Left colon (tissue), 2 donors: Measurements from ENCODE around the gene ABL1. TPM values are rescaled to one million over a fixed set of nuclear protein-coding genes. Genes with fewer than 3 reads are reported as not detected.

Experiments
- ATAC-seq: fragments of 200-7000 bp; cut with Tn5 transposase; one replicate; pipeline ENCODE4 v1.9.1; 2020; ENCODE audit warnings: mild to moderate bottlenecking, moderate library complexity
- DNase-seq, 2 donors: peaks; one replicate each; pipeline ENCODE4 v3.0.0-alpha.2; 2020
- intact Hi-C, 2 donors: fragments of 100-400 bp; cut with DNase I in 1 of 2; cut with micrococcal nuclease in 1 of 2; formaldehyde crosslinking; loops; one replicate each; pipeline versions ENCODE4 v1.11.2 to v1.14.0; 2022; cut with DNase I, micrococcal nuclease
- total RNA-seq, 2 donors: library from RNA; stranded (reverse); fragmentation: NEBNext Ultra II Directional; extraction: Animal tissue kit (Norgen Biotek cat#: 25700); gene quantifications; one replicate each; pipeline ENCODE4 v1.2.1, GENCODE V29; 2021
- donor health status: DM: no; HTN: no; CAD: no.
- donor health status: DM: yes; HTN: yes; CAD: no.

ABL1 gene
- total RNA-seq, 2 donors from 2014 or later = 79.0 to 93.9 TPM

- no peak for DNase-seq
- intact Hi-C loops = no loop called here
Observed at GRCh38 chr9:130881516-130881915, 46.5 kb downstream of the ABL1 start.

GRCh38 chr9:130882696-130883225 is 47.7 kb downstream of the ABL1 start:
- DNase-seq (no peak), ATAC-seq (peak; percentile 20)
- intact Hi-C loops = no loop called here

More at GRCh38 chr9:130881516-130881915, 46.5 kb downstream of the ABL1 start:
- ATAC-seq = no peak

GRCh38 chr9:130883479-130883878 is 48.4 kb downstream of the ABL1 start:
- ATAC-seq (no peak), DNase-seq (no peak)
- intact Hi-C loops = no loop called here

GRCh38 chr9:130884111-130884531 is 49.1 kb downstream of the ABL1 start:
- intact Hi-C loops = no loop called here
- no peak for DNase-seq
- ATAC-seq = no peak

GRCh38 chr9:130884542-130885483 is 49.8 kb downstream of the ABL1 start:
- intact Hi-C loops = no loop called here
- ATAC-seq (no peak), DNase-seq (no peak)

GRCh38 chr9:130885484-130886375 is 50.7 kb downstream of the ABL1 start:
- peak; percentile 8 for ATAC-seq
- intact Hi-C loops = no loop called here

GRCh38 chr9:130886981-130887380 is 51.9 kb downstream of the ABL1 start:
- intact Hi-C loops = no loop called here

More at GRCh38 chr9:130885484-130886375, 50.7 kb downstream of the ABL1 start:
- no peak for DNase-seq

GRCh38 chr9:130887494-130888144 is 52.6 kb downstream of the ABL1 start:
- intact Hi-C loops = no loop called here
- ATAC-seq = no peak
- DNase-seq = no peak

More at GRCh38 chr9:130886981-130887380, 51.9 kb downstream of the ABL1 start:
- DNase-seq (no peak), ATAC-seq (no peak)

- DNase-seq (no peak), ATAC-seq (no peak)
- intact Hi-C loops = no loop called here
Observed at GRCh38 chr9:130888146-130888885, 53.3 kb downstream of the ABL1 start.

- no peak for ATAC-seq
- intact Hi-C loops = no loop called here
- DNase-seq = no peak
Observed at GRCh38 chr9:130890124-130890523, 55.1 kb downstream of the ABL1 start.

GRCh38 chr9:130890870-130891687 is 56.0 kb downstream of the ABL1 start:
- ATAC-seq = no peak
- intact Hi-C loops = no loop called here
- no peak for DNase-seq

GRCh38 chr9:130891688-130892476 is 56.8 kb downstream of the ABL1 start:
- DNase-seq = no peak
- ATAC-seq = no peak
- intact Hi-C loops = no loop called here

GRCh38 chr9:130892477-130893304 is 57.6 kb downstream of the ABL1 start:
- ATAC-seq (no peak), DNase-seq (no peak)
- intact Hi-C loops = no loop called here

GRCh38 chr9:130893341-130894101 is 58.5 kb downstream of the ABL1 start:
- intact Hi-C loops = no loop called here
- DNase-seq (peak; percentile 69 to 70), ATAC-seq (peak; percentile 76)

GRCh38 chr9:130894546-130894945 is 59.5 kb downstream of the ABL1 start:
- peak; percentile 32 for ATAC-seq
- intact Hi-C loops = no loop called here
- no peak for DNase-seq
